Bronchial epithelial cell (primary cell): Measurements from ENCODE around the gene TMEM256. TPM values are rescaled to one million over a fixed set of nuclear protein-coding genes. Genes with fewer than 3 reads are reported as not detected.

Experiments
- DNase-seq: peaks from one replicate; pipeline ENCODE4 v3.0.0-alpha.2; 2010; ENCODE audit warnings: low read depth
- FAIRE-seq: peaks from 2 replicates; lab custom pipeline; 2011; peaks lifted over from hg19 to GRCh38; lab: Jason Lieb, UNC
- H3K27me3 ChIP-seq: 2 replicates; pipeline ENCODE4 v1.5.1; 2011; ENCODE audit warnings: low read length; ENCODE audit not compliant: control insufficient read depth, insufficient read depth
- H3K36me3 ChIP-seq: 2 replicates; pipeline ENCODE4 v1.5.1; 2011; ENCODE audit warnings: low read length; ENCODE audit not compliant: control insufficient read depth, insufficient read depth
- H3K4me3 ChIP-seq: 2 replicates; pipeline ENCODE4 v1.5.1; 2011; ENCODE audit warnings: mild to moderate bottlenecking, low read depth, low read length, control low read depth
- total RNA-seq: library from RNA; depleted of rRNA; stranded (reverse); fragments of >200 nt; gene quantifications from 2 replicates; pipeline ENCODE4 v1.2.1, GENCODE V29; 2014
- TF ChIP-seq, protein P1 (sequence below): IDR thresholded peaks from 2 replicates; pipeline ENCODE4 v1.5.1; 2011; ENCODE audit warnings: mild to moderate bottlenecking, moderate library complexity, low read length, control low read depth, inconsistent platforms; ENCODE audit not compliant: insufficient read depth, severe bottlenecking

Gene TMEM256
- total RNA-seq, 1 donor from 2014 or later, result 40.3 TPM

DNA sequence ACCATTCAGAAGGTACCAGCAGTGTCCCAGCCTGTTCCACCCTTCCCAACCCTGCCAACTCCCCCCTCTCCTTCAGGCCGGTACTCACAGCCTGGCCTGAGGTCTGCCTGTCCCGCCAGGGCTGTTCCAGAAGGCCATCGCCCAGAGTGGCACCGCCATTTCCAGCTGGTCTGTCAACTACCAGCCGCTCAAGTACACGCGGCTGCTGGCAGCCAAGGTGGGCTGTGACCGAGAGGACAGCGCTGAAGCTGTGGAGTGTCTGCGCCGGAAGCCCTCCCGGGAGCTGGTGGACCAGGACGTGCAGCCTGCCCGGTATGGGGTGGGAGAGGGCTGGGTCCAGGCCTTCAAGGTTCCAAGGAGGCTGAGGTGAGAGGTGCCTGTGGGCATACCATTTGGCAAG, 10.9 kb upstream of the TMEM256 start:
- no peaks in the 10 kb centered on the region for H3K36me3 ChIP-seq
- H3K27me3 ChIP-seq, result peaks cover 2% of the 10 kb centered on the region
- DNase-seq, result no peak
- no peak overlapping the region for H3K4me3 ChIP-seq
- TF ChIP-seq, protein P1, sequence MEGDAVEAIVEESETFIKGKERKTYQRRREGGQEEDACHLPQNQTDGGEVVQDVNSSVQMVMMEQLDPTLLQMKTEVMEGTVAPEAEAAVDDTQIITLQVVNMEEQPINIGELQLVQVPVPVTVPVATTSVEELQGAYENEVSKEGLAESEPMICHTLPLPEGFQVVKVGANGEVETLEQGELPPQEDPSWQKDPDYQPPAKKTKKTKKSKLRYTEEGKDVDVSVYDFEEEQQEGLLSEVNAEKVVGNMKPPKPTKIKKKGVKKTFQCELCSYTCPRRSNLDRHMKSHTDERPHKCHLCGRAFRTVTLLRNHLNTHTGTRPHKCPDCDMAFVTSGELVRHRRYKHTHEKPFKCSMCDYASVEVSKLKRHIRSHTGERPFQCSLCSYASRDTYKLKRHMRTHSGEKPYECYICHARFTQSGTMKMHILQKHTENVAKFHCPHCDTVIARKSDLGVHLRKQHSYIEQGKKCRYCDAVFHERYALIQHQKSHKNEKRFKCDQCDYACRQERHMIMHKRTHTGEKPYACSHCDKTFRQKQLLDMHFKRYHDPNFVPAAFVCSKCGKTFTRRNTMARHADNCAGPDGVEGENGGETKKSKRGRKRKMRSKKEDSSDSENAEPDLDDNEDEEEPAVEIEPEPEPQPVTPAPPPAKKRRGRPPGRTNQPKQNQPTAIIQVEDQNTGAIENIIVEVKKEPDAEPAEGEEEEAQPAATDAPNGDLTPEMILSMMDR, result no peak
- FAIRE-seq, result no peak

DNA sequence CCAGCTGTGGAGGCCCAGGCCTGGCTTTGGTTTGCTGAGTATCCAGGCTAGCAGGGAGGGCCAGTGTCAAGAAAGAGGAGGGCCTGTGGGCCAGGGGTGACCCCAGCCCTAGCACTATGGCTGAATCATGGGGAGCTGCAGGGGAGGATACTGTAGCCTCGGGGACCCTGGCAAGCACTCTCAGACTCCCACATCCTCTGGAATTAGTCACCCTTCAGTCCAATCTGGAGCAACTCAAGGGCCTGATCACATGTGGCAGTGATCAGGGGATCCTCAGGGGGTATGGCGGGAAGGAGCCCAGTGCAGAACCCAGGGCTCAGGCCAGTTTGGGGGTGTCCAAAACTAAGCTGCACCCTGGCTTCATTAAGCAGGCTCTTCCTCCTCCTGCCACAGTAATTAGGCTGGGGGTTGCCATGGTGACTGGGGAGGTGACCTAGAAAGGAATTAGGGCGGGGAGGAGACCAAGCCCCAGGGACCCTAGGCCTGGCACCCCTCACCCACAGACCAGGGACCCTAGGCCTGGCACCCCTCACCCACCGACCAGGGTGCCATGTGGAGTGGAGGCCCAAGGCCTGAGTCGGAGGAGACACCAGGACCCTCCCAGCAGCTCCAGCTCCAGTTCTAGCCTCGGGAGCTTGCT, 9.6 kb upstream of the TMEM256 start:
- Histone ChIP-seq H3K4me3 (no peak overlapping the region), H3K36me3 (no peaks in the 10 kb centered on the region), H3K27me3 (no peaks in the 10 kb centered on the region)
- no peak for FAIRE-seq
- TF ChIP-seq, protein P1, result no peak
- DNase-seq, result peak; percentile 49

DNA sequence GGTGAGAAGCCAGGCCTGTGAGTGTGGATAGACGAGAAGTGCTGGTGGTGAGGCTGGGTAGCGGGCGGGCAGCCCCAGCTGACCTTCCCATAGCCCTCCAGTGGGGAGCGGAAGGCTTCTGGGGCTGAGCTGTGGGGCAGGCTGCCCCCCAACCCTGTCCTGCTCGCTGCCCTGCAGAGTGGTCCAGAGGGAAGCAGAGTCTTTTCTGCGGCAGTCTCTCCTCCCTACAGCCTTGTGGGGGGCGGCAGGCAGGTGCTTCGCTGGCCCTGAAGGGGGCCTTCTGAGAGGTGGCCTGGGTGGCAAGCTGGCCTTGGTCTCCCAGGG, 7.5 kb upstream of the TMEM256 start:
- TF ChIP-seq, protein P1, result no peak
- DNase-seq (no peak), FAIRE-seq (no peak)
- Histone ChIP-seq H3K27me3 (no peaks in the 10 kb centered on the region), H3K4me3 (no peak overlapping the region), H3K36me3 (no peaks in the 10 kb centered on the region)

- FAIRE-seq (no peak), DNase-seq (no peak)
- Histone ChIP-seq H3K4me3 (no peak overlapping the region), H3K27me3 (no peaks in the 10 kb centered on the region), H3K36me3 (no peaks in the 10 kb centered on the region)
- TF ChIP-seq, protein P1, result no peak
Observed at GRCh38 chr17:7410634-7411426, 6.9 kb upstream of the TMEM256 start.

GRCh38 chr17:7409716-7410115, 5.8 kb upstream of the TMEM256 start:
- TF ChIP-seq, protein P1, result no peak

More at GRCh38 chr17:7409716-7410115, 5.8 kb upstream of the TMEM256 start:
- DNase-seq (no peak), FAIRE-seq (peak; percentile 72)
- H3K36me3 ChIP-seq, result no peaks in the 10 kb centered on the region
- H3K4me3 ChIP-seq, result no peak overlapping the region
- H3K27me3 ChIP-seq, result no peaks in the 10 kb centered on the region
